GM13977 (cell line): ENCODE results near the gene TM9SF4.
A peak's percentile ranks its signal among the peaks of the same experiment; 100 is the strongest.
"Not testable (repeated sequence)": the region's sequence is repeated elsewhere in the genome, so short reads cannot be mapped to it uniquely, and the experiment has no call there.

ENCODE experiments used
- DNase-seq: peaks from one replicate; pipeline ENCODE4 v3.0.0; 2012; ENCODE audit warnings: low spot score
- in situ Hi-C: fragments of 300-500 bp; cut with MboI; formaldehyde crosslinking; loops from one replicate; pipeline ENCODE4 v1.12.0; 2022; ENCODE audit warnings: low sequenced_read_pairs, low pct_unique_long_range_greater_than_20kb, mixed read lengths, inconsistent platforms; ENCODE audit not compliant: unreplicated experiment
- TF ChIP-seq, protein P1 (sequence below): IDR thresholded peaks from 2 replicates; pipeline ENCODE4 v1.5.1; 2012; ENCODE audit warnings: mild to moderate bottlenecking, control low read depth; ENCODE audit not compliant: insufficient read depth; ENCODE audit errors: extremely low read depth, missing control alignments

The TM9SF4 gene

DNA sequence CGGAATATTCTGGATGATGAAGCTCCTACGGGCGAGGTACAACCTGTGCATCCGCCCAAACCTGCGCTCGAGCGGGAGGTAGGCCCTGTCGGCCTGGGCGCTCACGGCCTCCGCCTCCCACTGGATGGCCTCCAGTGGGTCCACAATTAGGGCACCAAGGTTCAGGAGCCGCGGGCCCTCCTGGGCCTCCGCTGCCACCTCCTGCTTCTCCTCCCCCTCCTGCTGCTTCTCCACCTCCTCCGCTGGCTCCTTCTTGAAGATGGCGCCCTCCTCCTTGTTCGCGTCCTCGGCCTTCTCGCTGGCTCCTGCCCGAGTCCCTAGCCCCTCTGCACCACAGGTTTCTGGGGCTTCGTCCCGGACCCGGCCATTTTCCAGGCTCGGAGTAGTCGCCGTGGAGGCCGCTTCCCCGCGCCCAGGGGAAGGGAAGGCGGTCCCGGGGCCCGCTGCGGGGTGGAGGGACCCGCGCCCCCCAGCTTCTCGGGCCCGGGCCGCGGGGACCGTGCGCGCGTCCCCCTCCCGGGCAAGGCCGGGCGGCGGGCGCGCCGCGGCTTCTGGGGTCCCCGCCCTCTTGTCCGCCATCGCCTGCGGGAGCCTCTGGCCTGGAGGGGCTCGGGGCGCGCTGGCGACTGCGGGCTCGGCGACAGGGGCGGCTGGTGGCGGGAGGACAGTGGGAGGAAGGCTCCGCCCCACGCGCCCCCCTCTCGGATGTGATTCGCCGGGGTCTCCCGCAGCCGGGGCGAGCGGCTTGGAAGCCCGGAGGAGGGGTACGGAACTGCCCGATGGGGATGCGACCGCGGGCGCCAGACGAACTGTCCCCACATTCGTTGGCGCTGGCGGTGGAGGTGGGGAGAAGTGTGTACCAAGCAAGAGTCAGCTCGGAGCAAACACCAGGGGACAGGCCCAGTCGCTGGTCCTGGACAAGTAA, 80.4 kb downstream of the TM9SF4 start:
- TF ChIP-seq, protein P1, sequence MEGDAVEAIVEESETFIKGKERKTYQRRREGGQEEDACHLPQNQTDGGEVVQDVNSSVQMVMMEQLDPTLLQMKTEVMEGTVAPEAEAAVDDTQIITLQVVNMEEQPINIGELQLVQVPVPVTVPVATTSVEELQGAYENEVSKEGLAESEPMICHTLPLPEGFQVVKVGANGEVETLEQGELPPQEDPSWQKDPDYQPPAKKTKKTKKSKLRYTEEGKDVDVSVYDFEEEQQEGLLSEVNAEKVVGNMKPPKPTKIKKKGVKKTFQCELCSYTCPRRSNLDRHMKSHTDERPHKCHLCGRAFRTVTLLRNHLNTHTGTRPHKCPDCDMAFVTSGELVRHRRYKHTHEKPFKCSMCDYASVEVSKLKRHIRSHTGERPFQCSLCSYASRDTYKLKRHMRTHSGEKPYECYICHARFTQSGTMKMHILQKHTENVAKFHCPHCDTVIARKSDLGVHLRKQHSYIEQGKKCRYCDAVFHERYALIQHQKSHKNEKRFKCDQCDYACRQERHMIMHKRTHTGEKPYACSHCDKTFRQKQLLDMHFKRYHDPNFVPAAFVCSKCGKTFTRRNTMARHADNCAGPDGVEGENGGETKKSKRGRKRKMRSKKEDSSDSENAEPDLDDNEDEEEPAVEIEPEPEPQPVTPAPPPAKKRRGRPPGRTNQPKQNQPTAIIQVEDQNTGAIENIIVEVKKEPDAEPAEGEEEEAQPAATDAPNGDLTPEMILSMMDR: no peak
- in situ Hi-C loops: no loop called here
- DNase-seq: peak; percentile 56

DNA sequence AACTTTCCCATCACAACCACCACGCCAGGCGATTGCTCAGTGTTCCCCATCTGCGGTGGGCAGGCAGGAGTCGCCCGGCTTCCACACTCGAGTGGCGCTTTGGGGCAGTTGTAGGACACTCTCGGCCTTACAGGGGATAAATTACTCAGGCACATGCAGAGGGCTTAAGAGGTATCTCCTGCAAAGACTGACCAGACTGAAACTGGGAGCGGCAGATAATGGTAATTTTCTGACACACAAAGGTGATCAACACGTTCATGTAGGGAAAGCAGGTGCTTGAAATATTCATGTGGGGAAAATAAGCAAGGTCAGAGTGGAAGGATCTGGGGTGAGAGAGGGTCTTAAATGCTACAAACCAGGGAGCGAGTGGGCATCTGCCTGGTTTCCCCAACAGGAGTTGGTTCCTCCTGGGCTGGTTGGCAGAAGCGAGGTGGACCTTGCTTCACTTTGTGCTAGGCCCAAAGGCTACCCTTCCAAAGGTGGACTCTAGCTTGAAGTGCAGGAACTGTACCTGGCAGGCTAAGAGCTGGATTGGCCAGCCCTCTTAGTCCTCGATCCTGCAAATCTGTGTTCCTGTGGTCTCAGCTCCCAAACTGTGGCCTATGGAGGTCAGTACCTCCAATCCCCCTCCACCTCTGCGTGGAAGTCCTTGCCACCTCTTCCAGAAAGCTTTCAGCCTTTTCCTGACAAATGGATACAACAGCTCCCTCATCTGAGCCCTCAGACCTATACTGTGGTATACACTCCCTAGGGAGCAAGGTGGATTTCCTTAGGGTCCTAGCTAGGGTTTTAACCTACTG, 81.3 kb downstream of the TM9SF4 start:
- no peak for DNase-seq
- in situ Hi-C loops: no loop called here
- TF ChIP-seq, protein P1: no peak

DNA sequence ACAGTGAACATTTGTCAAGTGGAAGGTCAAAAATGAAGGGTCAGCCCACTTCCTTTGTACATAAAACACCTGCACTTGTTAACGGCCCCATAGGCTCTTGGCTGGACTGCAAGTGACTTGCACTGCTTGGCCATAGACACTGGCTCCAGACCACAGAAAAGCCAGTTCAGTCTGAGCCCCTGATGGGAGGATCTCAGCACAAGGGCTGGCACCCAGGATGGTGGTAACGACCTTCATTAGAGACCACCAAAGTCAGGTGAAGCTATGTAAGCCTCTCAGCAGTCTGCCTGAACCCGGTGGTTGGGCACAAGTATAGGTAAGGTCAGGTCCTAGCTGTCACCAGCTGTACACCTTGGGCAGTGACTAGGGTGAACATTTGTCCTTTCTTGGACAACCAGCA, 81.9 kb downstream of the TM9SF4 start:
- in situ Hi-C loops: no loop called here
- DNase-seq: no peak
- TF ChIP-seq, protein P1: no peak

DNA sequence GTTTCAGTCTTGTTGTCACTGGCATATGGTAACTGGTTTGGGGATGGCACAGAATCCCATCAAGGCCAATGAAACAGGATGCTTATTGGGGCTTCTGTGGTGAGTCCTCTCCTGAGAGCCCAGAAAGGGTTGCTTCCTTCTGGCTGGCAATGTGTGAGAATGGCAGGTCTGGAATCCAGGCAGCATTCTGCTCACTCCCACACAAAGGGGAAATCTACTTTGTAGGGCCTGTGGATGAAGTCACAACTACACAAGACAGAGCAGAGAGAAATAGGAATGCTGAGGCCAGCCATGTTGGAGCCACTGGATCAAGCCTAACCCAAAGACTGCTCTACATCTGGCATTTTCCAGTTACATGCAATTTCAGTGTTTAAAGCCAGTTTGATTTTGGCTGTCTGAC, 82.4 kb downstream of the TM9SF4 start:
- TF ChIP-seq, protein P1: no peak
- no peak for DNase-seq
- in situ Hi-C loops: no loop called here

DNA sequence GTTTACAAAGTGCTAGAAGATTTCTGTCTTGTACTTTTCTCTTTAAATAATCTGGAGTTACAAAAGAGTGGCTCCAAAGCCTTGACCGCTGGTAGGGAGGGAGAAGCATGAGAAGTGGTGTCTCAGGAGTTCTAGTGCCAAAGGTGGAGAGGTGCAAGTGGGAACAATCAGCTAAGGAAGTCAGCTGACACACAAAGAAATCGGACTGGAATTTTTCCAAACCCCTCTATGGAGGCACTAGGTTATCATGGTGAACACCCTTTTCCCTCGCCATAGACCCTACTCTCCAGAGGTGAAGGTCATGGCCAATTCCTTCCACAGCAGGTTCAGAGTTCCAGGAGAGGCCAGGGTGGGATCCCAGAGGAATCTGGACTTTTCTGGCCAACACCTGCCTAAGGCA, 83.2 kb downstream of the TM9SF4 start:
- in situ Hi-C loops: no loop called here
- TF ChIP-seq, protein P1: no peak
- no peak for DNase-seq

DNA sequence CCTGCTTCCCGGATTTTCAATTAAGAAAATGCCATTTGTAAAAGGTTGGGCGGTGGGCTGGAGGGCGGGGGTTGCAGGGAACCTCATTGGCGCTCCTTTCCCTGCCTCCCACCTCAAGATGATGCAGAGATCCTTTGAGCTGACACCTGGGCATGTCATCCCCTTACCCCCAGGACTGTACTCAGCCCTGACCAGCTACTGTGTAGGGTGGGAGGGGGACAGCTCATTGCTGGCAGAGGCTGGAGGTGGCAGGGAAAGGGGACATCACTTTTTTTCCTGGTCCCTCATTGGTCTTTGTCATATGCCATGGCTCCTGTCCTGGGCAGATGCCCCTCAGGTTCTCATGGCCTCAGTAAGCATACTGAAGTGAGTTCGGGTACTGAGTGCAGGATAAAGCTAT, 83.8 kb downstream of the TM9SF4 start:
- DNase-seq, in situ Hi-C loops: not testable (repeated sequence)

DNA sequence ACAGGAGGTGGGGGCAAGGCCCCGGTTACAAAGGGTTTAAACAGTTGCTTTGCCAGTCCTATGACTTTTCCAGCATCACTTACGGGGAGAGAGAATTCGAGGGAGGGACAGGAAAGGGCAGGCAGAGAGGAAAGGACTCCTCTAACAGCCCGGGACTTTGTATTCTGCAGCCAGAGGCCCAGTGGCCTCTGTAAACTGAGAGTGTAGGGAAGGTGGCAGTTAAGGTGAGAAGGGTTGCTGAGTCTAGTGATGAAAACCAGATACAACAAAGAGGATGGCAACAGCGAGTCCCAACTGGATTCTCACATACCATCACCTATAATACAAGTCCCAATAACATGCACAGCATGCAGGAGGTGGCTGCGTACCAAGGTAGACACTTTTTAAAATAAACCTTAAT, 84.5 kb downstream of the TM9SF4 start:
- TF ChIP-seq, protein P1: no peak
- in situ Hi-C loops: no loop called here
- DNase-seq: no peak
